ENCODE measurements around the gene NCF4.

DNA sequence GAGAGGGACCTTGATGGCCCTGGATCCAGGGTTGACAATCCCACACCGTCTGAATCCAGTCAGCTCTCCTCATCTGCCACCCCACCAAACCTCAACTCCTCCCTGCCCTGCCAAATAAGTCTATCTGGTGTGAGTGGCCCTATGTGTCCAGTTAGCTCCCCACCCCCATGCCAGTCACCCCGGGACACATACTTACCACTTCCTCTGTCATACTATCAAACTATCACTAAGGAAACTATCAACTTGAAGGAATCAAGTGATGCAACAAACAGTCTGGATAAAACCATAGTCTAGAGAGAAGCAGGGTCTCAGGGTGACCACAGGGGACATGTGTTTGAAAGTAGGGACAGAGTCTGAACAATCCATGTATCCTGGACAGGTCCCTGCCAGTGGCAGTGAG is 39.4 kb downstream of the NCF4 start:
- TF ChIP-seq, protein P1, sequence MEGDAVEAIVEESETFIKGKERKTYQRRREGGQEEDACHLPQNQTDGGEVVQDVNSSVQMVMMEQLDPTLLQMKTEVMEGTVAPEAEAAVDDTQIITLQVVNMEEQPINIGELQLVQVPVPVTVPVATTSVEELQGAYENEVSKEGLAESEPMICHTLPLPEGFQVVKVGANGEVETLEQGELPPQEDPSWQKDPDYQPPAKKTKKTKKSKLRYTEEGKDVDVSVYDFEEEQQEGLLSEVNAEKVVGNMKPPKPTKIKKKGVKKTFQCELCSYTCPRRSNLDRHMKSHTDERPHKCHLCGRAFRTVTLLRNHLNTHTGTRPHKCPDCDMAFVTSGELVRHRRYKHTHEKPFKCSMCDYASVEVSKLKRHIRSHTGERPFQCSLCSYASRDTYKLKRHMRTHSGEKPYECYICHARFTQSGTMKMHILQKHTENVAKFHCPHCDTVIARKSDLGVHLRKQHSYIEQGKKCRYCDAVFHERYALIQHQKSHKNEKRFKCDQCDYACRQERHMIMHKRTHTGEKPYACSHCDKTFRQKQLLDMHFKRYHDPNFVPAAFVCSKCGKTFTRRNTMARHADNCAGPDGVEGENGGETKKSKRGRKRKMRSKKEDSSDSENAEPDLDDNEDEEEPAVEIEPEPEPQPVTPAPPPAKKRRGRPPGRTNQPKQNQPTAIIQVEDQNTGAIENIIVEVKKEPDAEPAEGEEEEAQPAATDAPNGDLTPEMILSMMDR (IDR thresholded peaks at IDR 0.05): no peak
- TF ChIP-seq EZH2 (IDR thresholded peaks at IDR 0.05; ENCODE audit: borderline replicate concordance, insufficient read depth, low read depth, low read length, poor library complexity, severe bottlenecking): no peak

Data from B cell (primary cell).